Naive B cell (primary cell): ENCODE results near the gene PLXDC1. TPM values are rescaled to one million over a fixed set of nuclear protein-coding genes. Genes with fewer than 3 reads are reported as not detected.
"Not testable (repeated sequence)": the region's sequence is repeated elsewhere in the genome, so short reads cannot be mapped to it uniquely, and the experiment has no call there.

Experiments
- ATAC-seq, 2 donors: fragments of 150-1000 bp; cut with Tn5 transposase; 2 replicates each; pipeline ENCODE4 v1.10.0; 2021; ENCODE audit warnings: low read depth in 2 of 2, mild to moderate bottlenecking in 2 of 2, moderate library complexity in 2 of 2
- DNase-seq: peaks from one replicate; pipeline ENCODE4 v3.0.0; 2022
- H3K27ac Mint-ChIP-seq, 6 donors: one replicate each; pipeline ENCODE4 v1.8.0; 2020 to 2022; ENCODE audit warnings: mild to moderate bottlenecking in 6 of 6, mixed read lengths in 6 of 6, moderate library complexity in 5 of 6, inconsistent platforms in 2 of 6
- H3K27me3 Mint-ChIP-seq, 3 donors: one replicate each; pipeline ENCODE4 v1.8.0; 2021 to 2022; ENCODE audit warnings: mixed read lengths in 3 of 3, mild to moderate bottlenecking in 1 of 3
- H3K36me3 Mint-ChIP-seq, 2 donors: one replicate each; pipeline ENCODE4 v1.8.0; 2020 to 2022; ENCODE audit warnings: mixed read lengths in 2 of 2, inconsistent platforms in 1 of 2, mild to moderate bottlenecking in 1 of 2
- H3K4me1 Mint-ChIP-seq, 3 donors: one replicate each; pipeline ENCODE4 v1.8.0; 2020 to 2022; ENCODE audit warnings: mixed read lengths in 3 of 3, inconsistent platforms in 1 of 3, mild to moderate bottlenecking in 1 of 3, moderate library complexity in 1 of 3
- H3K4me3 Mint-ChIP-seq, 8 donors: one replicate each; pipeline ENCODE4 v1.8.0; 2020 to 2022; ENCODE audit warnings: mild to moderate bottlenecking in 8 of 8, mixed read lengths in 8 of 8, moderate library complexity in 8 of 8, inconsistent platforms in 2 of 8
- H3K9me3 Mint-ChIP-seq, 7 donors: one replicate each; pipeline ENCODE4 v1.8.0; 2020 to 2022; ENCODE audit warnings: mixed read lengths in 7 of 7, mild to moderate bottlenecking in 5 of 7, inconsistent platforms in 2 of 7, moderate library complexity in 1 of 7
- polyA plus RNA-seq, 6 donors: library from polyadenylated mRNA; unstranded; fragments of 300-500 nt; fragmentation: Illumina TruSeq; gene quantifications; one replicate each; pipeline ENCODE4 v1.2.3, GENCODE V29; 2021; ENCODE audit warnings: low read depth in 6 of 6

PLXDC1 gene
- polyA plus RNA-seq, 6 donors from 2014 or later: not detected

GRCh38 chr17:39173080-39173479 lies 21.6 kb upstream of the PLXDC1 start:
- no peak for DNase-seq
- H3K4me3 Mint-ChIP-seq: no peak overlapping the region
- no peak overlapping the region for H3K27ac Mint-ChIP-seq
- no peaks in the 10 kb centered on the region for H3K36me3 Mint-ChIP-seq
- no peak for ATAC-seq
- peaks cover 11 to 30% (median 28%) of the 10 kb centered on the region in 3 donors for H3K27me3 Mint-ChIP-seq
- H3K9me3 Mint-ChIP-seq: peaks cover 0 to 9% (median 2%) of the 10 kb centered on the region in 7 donors
- H3K4me1 Mint-ChIP-seq: peaks cover 5 to 14% (median 13%) of the 10 kb centered on the region in 3 donors

GRCh38 chr17:39171933-39172332 lies 20.5 kb upstream of the PLXDC1 start:
- no peak for DNase-seq
- H3K9me3 Mint-ChIP-seq: peaks cover 0 to 10% (median 2%) of the 10 kb centered on the region in 7 donors
- H3K4me1 Mint-ChIP-seq: peaks cover 14 to 22% (median 21%) of the 10 kb centered on the region in 3 donors
- no peaks in the 10 kb centered on the region for H3K36me3 Mint-ChIP-seq
- H3K27ac Mint-ChIP-seq: peak overlapping the region in 1 of 6 donors; percentile 54
- no peak for ATAC-seq
- no peak overlapping the region for H3K4me3 Mint-ChIP-seq
- peaks cover 16 to 36% (median 35%) of the 10 kb centered on the region in 3 donors for H3K27me3 Mint-ChIP-seq

- ATAC-seq: no peak
- no peak overlapping the region for H3K27ac Mint-ChIP-seq
- H3K9me3 Mint-ChIP-seq: peaks cover 0 to 10% (median 2%) of the 10 kb centered on the region in 7 donors
- peaks cover 22 to 34% (median 29%) of the 10 kb centered on the region in 3 donors for H3K4me1 Mint-ChIP-seq
- H3K4me3 Mint-ChIP-seq: no peak overlapping the region
- H3K27me3 Mint-ChIP-seq: peaks cover 21 to 50% (median 47%) of the 10 kb centered on the region in 3 donors
- H3K36me3 Mint-ChIP-seq: no peaks in the 10 kb centered on the region
- no peak for DNase-seq
These were observed 19.1 kb upstream of the PLXDC1 start for GRCh38 chr17:39170558-39170957.

- ATAC-seq (no peak), DNase-seq (no peak)
- Mint-ChIP-seq H3K4me1 (peaks cover 23 to 31% (median 30%) of the 10 kb centered on the region in 3 donors), H3K9me3 (peaks cover 0 to 10% (median 2%) of the 10 kb centered on the region in 7 donors), H3K27ac (no peak overlapping the region), H3K27me3 (peaks cover 21 to 51% (median 47%) of the 10 kb centered on the region in 3 donors), H3K36me3 (no peaks in the 10 kb centered on the region), H3K4me3 (no peak overlapping the region)
These were observed 18.7 kb upstream of the PLXDC1 start for GRCh38 chr17:39170109-39170508.

- peaks cover 0 to 10% (median 2%) of the 10 kb centered on the region in 7 donors for H3K9me3 Mint-ChIP-seq
- ATAC-seq (no peak), DNase-seq (no peak)
- no peak overlapping the region for H3K4me3 Mint-ChIP-seq
- peaks cover 29 to 32% (median 30%) of the 10 kb centered on the region in 3 donors for H3K4me1 Mint-ChIP-seq
- no peak overlapping the region for H3K27ac Mint-ChIP-seq
- peaks cover 27 to 57% (median 53%) of the 10 kb centered on the region in 3 donors for H3K27me3 Mint-ChIP-seq
- no peaks in the 10 kb centered on the region for H3K36me3 Mint-ChIP-seq
These were observed 18.1 kb upstream of the PLXDC1 start for GRCh38 chr17:39169518-39169917.

GRCh38 chr17:39169101-39169500 lies 17.7 kb upstream of the PLXDC1 start:
- H3K9me3 Mint-ChIP-seq: peaks cover 0 to 10% (median 2%) of the 10 kb centered on the region in 7 donors
- no peak for DNase-seq
- no peaks in the 10 kb centered on the region for H3K36me3 Mint-ChIP-seq
- peaks cover 29 to 59% (median 53%) of the 10 kb centered on the region in 3 donors for H3K27me3 Mint-ChIP-seq
- no peak overlapping the region for H3K4me3 Mint-ChIP-seq
- H3K4me1 Mint-ChIP-seq: peaks cover 31 to 34% (median 32%) of the 10 kb centered on the region in 3 donors
- no peak overlapping the region for H3K27ac Mint-ChIP-seq
- ATAC-seq: no peak

- not testable (repeated sequence) for H3K4me3 Mint-ChIP-seq
These were observed 17.1 kb upstream of the PLXDC1 start for GRCh38 chr17:39168503-39168902.

GRCh38 chr17:39167476-39167875 lies 16.0 kb upstream of the PLXDC1 start:
- H3K36me3 Mint-ChIP-seq: no peaks in the 10 kb centered on the region
- ATAC-seq (peak; percentile 24 to 32), DNase-seq (no peak)
- peaks cover 25 to 32% (median 30%) of the 10 kb centered on the region in 3 donors for H3K4me1 Mint-ChIP-seq
- H3K27ac Mint-ChIP-seq: no peak overlapping the region
- peaks cover 22 to 49% (median 46%) of the 10 kb centered on the region in 3 donors for H3K27me3 Mint-ChIP-seq
- H3K9me3 Mint-ChIP-seq: peaks cover 0 to 10% (median 2%) of the 10 kb centered on the region in 7 donors
- H3K4me3 Mint-ChIP-seq: peak overlapping the region in 4 of 8 donors; percentile 2 to 87 (median 34)

More at GRCh38 chr17:39168503-39168902, 17.1 kb upstream of the PLXDC1 start:
- not testable (repeated sequence) for H3K27ac Mint-ChIP-seq, DNase-seq, H3K36me3 Mint-ChIP-seq, ATAC-seq
- H3K27me3 Mint-ChIP-seq: peaks cover 25 to 53% (median 48%) of the 10 kb centered on the region in 3 donors
- H3K4me1 Mint-ChIP-seq: peaks cover 25 to 32% (median 30%) of the 10 kb centered on the region in 3 donors
- peaks cover 0 to 10% (median 2%) of the 10 kb centered on the region in 7 donors for H3K9me3 Mint-ChIP-seq

GRCh38 chr17:39166437-39167335 lies 15.2 kb upstream of the PLXDC1 start:
- Mint-ChIP-seq H3K9me3 (peaks cover 0 to 10% (median 2%) of the 10 kb centered on the region in 7 donors), H3K36me3 (no peaks in the 10 kb centered on the region), H3K4me1 (peaks cover 25 to 32% (median 30%) of the 10 kb centered on the region in 3 donors), H3K27ac (peak overlapping the region in 1 of 6 donors; percentile 33), H3K4me3 (peak overlapping the region in 7 of 8 donors; percentile 27 to 96 (median 87)), H3K27me3 (peaks cover 22 to 41% (median 38%) of the 10 kb centered on the region in 3 donors)
- DNase-seq (no peak), ATAC-seq (no peak)

GRCh38 chr17:39165841-39166349 lies 14.5 kb upstream of the PLXDC1 start, which contains the start of gene ARL5C:
TSS of gene ARL5C (minus strand) at chr17:39166161. CDS start at chr17:39165760, 401 bp downstream.
- Mint-ChIP-seq H3K9me3 (peaks cover 0 to 10% (median 2%) of the 10 kb centered on the region in 7 donors), H3K36me3 (no peaks in the 10 kb centered on the region), H3K4me1 (peaks cover 25 to 32% (median 30%) of the 10 kb centered on the region in 3 donors), H3K27ac (peak within 1 kb of the TSS in 1 of 6 donors; percentile 33), H3K4me3 (peak within 1 kb of the TSS; percentile 87 to 96 (median 92)), H3K27me3 (peaks cover 22 to 41% (median 36%) of the 10 kb centered on the region in 3 donors)
- DNase-seq: no peak
- no peak for ATAC-seq

GRCh38 chr17:39165178-39165840 lies 13.9 kb upstream of the PLXDC1 start:
- Mint-ChIP-seq H3K4me1 (peaks cover 25 to 30% (median 29%) of the 10 kb centered on the region in 3 donors), H3K36me3 (no peaks in the 10 kb centered on the region), H3K27ac (no peak overlapping the region), H3K9me3 (peaks cover 0 to 10% (median 2%) of the 10 kb centered on the region in 7 donors), H3K27me3 (peaks cover 22 to 41% (median 36%) of the 10 kb centered on the region in 3 donors), H3K4me3 (peak overlapping the region; percentile 87 to 96 (median 92))
- ATAC-seq (peak; percentile 3), DNase-seq (no peak)

- H3K36me3 Mint-ChIP-seq: no peaks in the 10 kb centered on the region
- H3K9me3 Mint-ChIP-seq: peaks cover 0 to 10% (median 2%) of the 10 kb centered on the region in 7 donors
- H3K27ac Mint-ChIP-seq: peak overlapping the region in 4 of 6 donors; percentile 3 to 70 (median 11)
- H3K4me1 Mint-ChIP-seq: peaks cover 25 to 30% (median 29%) of the 10 kb centered on the region in 3 donors
- DNase-seq (peak; percentile 73), ATAC-seq (peak; percentile 84 to 86)
- peaks cover 22 to 41% (median 36%) of the 10 kb centered on the region in 3 donors for H3K27me3 Mint-ChIP-seq
- H3K4me3 Mint-ChIP-seq: peak overlapping the region; percentile 87 to 96 (median 92)
These were observed 13.3 kb upstream of the PLXDC1 start for GRCh38 chr17:39164675-39165143.
